DND-41 (cell line): Measurements from ENCODE around the gene AR.

Experiments used
- ATAC-seq: fragments of 200-7000 bp; cut with Tn5 transposase; 3 replicates; pipeline ENCODE4 v1.9.1; 2021; ENCODE audit warnings: low read depth; ENCODE audit not compliant: insufficient read depth
- DNase-seq: peaks from one replicate; pipeline ENCODE4 v3.0.0-alpha.2; 2020
- H2AFZ ChIP-seq: 2 replicates; pipeline ENCODE4 v1.6.0; 2012; ENCODE audit warnings: low read depth, low read length
- H3K27ac ChIP-seq: 2 replicates; pipeline ENCODE4 v1.5.1; 2012; ENCODE audit warnings: low read length, inconsistent platforms
- H3K27me3 ChIP-seq: fragments of 200-600 bp; sonication (generic); 2 replicates; pipeline ENCODE4 v1.6.0; 2012; ENCODE audit warnings: low read length, mild to moderate bottlenecking, inconsistent platforms; ENCODE audit not compliant: insufficient read depth, poor library complexity
- H3K36me3 ChIP-seq: 2 replicates; pipeline ENCODE4 v1.5.1; 2012; ENCODE audit warnings: low read length, inconsistent platforms; ENCODE audit not compliant: insufficient read depth
- H3K4me1 ChIP-seq: 2 replicates; pipeline ENCODE4 v1.5.1; 2012; ENCODE audit warnings: mild to moderate bottlenecking, low read length; ENCODE audit not compliant: insufficient read depth
- H3K4me2 ChIP-seq: 2 replicates; pipeline ENCODE4 v1.6.0; 2012; ENCODE audit warnings: mild to moderate bottlenecking, moderate library complexity, low read length, inconsistent platforms; ENCODE audit not compliant: insufficient read depth
- H3K4me3 ChIP-seq, 2 experiments: fragments of 200-600 bp in 1 of 2; shearing (Covaris generic) in 1 of 2; 2 replicates each; pipeline ENCODE4 v1.5.1; 2012 to 2016; ENCODE audit warnings: inconsistent platforms in 2 of 2, low read length in 2 of 2, mild to moderate bottlenecking in 2 of 2, low read depth in 1 of 2, moderate library complexity in 1 of 2
- H3K79me2 ChIP-seq: 2 replicates; pipeline ENCODE4 v1.6.0; 2012; ENCODE audit warnings: low read length, inconsistent platforms; ENCODE audit not compliant: insufficient read depth
- H3K9ac ChIP-seq: 2 replicates; pipeline ENCODE4 v1.6.0; 2012; ENCODE audit warnings: low read depth, mild to moderate bottlenecking, inconsistent platforms, low read length, moderate library complexity
- H3K9me3 ChIP-seq: 2 replicates; pipeline ENCODE4 v1.5.1; 2012; ENCODE audit warnings: low read length, moderate library complexity, mild to moderate bottlenecking, inconsistent platforms; ENCODE audit not compliant: insufficient read depth, severe bottlenecking
- H4K20me1 ChIP-seq: 2 replicates; pipeline ENCODE4 v1.6.0; 2012; ENCODE audit warnings: low read length; ENCODE audit not compliant: insufficient read depth
- CTCF ChIP-seq: IDR thresholded peaks from 2 replicates; pipeline ENCODE4 v1.5.1; 2012; ENCODE audit warnings: borderline replicate concordance, low read length, moderate library complexity, mild to moderate bottlenecking; ENCODE audit not compliant: poor library complexity, severe bottlenecking; ENCODE audit errors: extremely low read depth
- EZH2 ChIP-seq: IDR thresholded peaks from 3 replicates; pipeline ENCODE4 v1.6.1; 2012; ENCODE audit warnings: borderline replicate concordance, low read depth, mild to moderate bottlenecking, moderate library complexity, low read length, inconsistent platforms; ENCODE audit not compliant: severe bottlenecking

AR gene

GRCh38 chrX:67604979-67605703, 61.3 kb downstream of the AR start:
- H3K36me3 ChIP-seq = no peaks in the 10 kb centered on the region
- no peaks in the 10 kb centered on the region for H3K4me1 ChIP-seq
- H3K4me3 ChIP-seq = no peak overlapping the region
- H3K27me3 ChIP-seq = no peaks in the 10 kb centered on the region
- no peak overlapping the region for H3K27ac ChIP-seq
- H2AFZ ChIP-seq = no peak overlapping the region
- H3K4me2 ChIP-seq = no peak overlapping the region
- no peaks in the 10 kb centered on the region for H3K79me2 ChIP-seq
- no peak for ATAC-seq
- H3K9ac ChIP-seq = no peak overlapping the region
- H3K9me3 ChIP-seq = no peaks in the 10 kb centered on the region
- TF ChIP-seq CTCF = no peak
- H4K20me1 ChIP-seq = no peaks in the 10 kb centered on the region
- DNase-seq = no peak

DNA sequence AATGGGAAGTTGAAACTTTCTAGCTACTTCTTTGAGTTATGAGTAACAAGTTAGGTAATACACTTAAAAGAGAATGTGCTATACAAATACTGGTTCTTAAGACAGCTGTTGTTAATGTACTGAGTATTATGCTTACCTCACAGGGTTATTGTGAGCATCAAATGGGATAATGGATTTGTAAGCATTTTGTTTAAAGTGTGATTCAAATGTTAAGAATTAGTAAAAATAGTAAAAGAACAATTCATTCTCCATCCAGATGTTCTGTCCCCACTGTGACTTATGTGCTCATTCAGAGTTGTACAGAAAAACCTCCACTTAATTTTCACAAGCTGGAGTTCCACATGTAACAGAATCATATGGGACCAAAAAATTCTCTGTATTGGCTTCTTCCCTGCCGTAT, 63.6 kb downstream of the AR start:
- no peak overlapping the region for H2AFZ ChIP-seq
- no peaks in the 10 kb centered on the region for H3K36me3 ChIP-seq
- H3K79me2 ChIP-seq = no peaks in the 10 kb centered on the region
- DNase-seq = no peak
- H3K4me2 ChIP-seq = no peak overlapping the region
- H4K20me1 ChIP-seq = no peaks in the 10 kb centered on the region
- no peak for TF ChIP-seq EZH2
- no peak for TF ChIP-seq CTCF
- no peaks in the 10 kb centered on the region for H3K4me1 ChIP-seq
- H3K27me3 ChIP-seq = no peaks in the 10 kb centered on the region
- no peak overlapping the region for H3K27ac ChIP-seq
- ATAC-seq = no peak
- H3K4me3 ChIP-seq = no peak overlapping the region
- no peaks in the 10 kb centered on the region for H3K9me3 ChIP-seq
- H3K9ac ChIP-seq = no peak overlapping the region

DNA sequence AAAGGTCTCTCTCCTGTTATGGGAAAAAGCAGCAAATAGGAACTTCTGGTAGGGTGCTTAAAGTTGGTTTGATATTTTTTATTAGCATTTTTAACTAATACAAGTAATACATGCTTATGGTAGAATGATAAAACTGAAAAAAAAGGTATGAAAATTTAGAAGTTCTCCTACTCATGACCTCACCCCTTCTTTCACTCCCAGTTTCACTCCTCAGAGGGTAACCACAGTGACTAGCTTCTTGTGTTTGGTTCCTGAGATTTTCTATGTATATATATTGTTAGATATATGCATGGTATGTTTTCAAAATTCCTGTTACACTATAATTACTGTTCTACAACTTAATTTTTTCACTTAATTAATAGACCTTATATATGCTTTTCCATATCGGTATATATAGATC, 66.5 kb downstream of the AR start:
- Histone ChIP-seq H4K20me1 (no peaks in the 10 kb centered on the region), H3K9me3 (no peaks in the 10 kb centered on the region), H3K36me3 (no peaks in the 10 kb centered on the region), H3K27ac (no peak overlapping the region), H3K79me2 (no peaks in the 10 kb centered on the region), H3K9ac (no peak overlapping the region), H3K4me1 (no peaks in the 10 kb centered on the region), H3K27me3 (no peaks in the 10 kb centered on the region), H3K4me3 (no peak overlapping the region), H3K4me2 (no peak overlapping the region), H2AFZ (no peak overlapping the region)
- TF ChIP-seq CTCF (no peak), EZH2 (no peak)
- DNase-seq (no peak), ATAC-seq (no peak)

DNA sequence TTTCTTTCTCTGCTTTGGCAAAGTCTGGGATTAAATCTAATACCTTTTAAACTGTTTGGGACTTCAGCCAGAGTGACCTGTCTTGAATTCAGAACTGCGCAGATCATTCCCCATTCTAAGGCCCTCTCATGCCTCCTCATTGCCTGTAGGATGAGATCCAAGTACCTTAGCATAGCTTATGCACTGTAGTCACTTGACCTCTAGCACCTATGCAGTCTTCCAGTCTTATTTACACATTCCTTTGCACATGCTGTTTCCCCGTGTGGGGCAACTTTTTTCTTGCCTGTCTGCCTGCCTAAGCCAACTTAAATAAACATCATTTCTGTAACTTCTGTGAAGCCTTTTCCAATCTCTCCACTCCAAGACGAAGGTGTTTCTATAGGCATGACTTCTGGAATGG, 68.4 kb downstream of the AR start:
- H3K4me2 ChIP-seq = no peak overlapping the region
- no peak overlapping the region for H3K4me3 ChIP-seq
- no peak overlapping the region for H3K27ac ChIP-seq
- H3K9me3 ChIP-seq = no peaks in the 10 kb centered on the region
- no peaks in the 10 kb centered on the region for H3K36me3 ChIP-seq
- no peaks in the 10 kb centered on the region for H3K79me2 ChIP-seq
- no peak overlapping the region for H3K9ac ChIP-seq
- DNase-seq (no peak), ATAC-seq (no peak)
- TF ChIP-seq EZH2 = no peak
- TF ChIP-seq CTCF = no peak
- H3K4me1 ChIP-seq = no peaks in the 10 kb centered on the region
- no peaks in the 10 kb centered on the region for H3K27me3 ChIP-seq
- no peak overlapping the region for H2AFZ ChIP-seq
- no peaks in the 10 kb centered on the region for H4K20me1 ChIP-seq
